Skin of body (tissue), 3 donors: ENCODE measurements around the gene CRX. TPM values are rescaled to one million over a fixed set of nuclear protein-coding genes. Genes with fewer than 3 reads are reported as not detected.
"Not testable (repeated sequence)": the region's sequence is repeated elsewhere in the genome, so short reads cannot be mapped to it uniquely, and the experiment has no call there.

Experiments
- DNase-seq: peaks from one replicate; lab custom pipeline; 2025; lab: John Stamatoyannopoulos, UW
- small RNA-seq: library from RNA; depleted of rRNA; stranded (forward); fragments of <200 nt; gene quantifications from one replicate; pipeline ENCODE3, GENCODE V24; 2014; ENCODE audit warnings: low replicate concordance
- total RNA-seq: library from RNA; depleted of rRNA; stranded (reverse); fragments of >200 nt; gene quantifications from one replicate; pipeline ENCODE4 v1.2.3, GENCODE V29; 2014

The CRX gene
- total RNA-seq, 1 donor from 2014 or later = not detected

DNA sequence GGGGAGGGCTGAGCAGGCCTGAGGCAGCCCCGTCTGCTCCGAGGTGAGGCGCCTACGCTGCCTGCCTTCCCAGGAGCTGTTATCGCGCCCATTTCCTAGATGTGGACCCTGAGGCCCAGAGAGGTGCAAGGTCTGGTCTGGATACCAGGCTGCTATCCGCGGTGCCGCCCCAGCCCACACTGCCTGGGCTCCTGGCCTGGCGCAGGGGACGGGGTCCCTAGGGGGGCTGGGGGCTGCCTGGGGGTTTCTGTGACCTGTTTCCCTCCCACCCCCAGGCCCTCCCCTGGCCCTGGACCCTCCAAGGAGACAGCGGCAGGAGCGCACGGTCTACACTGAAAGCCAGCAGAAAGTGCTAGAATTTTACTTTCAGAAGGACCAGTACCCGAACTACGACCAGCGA, 38.1 kb downstream of the CRX start:
- not testable (repeated sequence) for DNase-seq

- no peak for DNase-seq
Measured at GRCh38 chr19:47860602-47861297, 39.0 kb downstream of the CRX start.

GRCh38 chr19:47861630-47862029, 39.9 kb downstream of the CRX start:
- no peak for DNase-seq

DNA sequence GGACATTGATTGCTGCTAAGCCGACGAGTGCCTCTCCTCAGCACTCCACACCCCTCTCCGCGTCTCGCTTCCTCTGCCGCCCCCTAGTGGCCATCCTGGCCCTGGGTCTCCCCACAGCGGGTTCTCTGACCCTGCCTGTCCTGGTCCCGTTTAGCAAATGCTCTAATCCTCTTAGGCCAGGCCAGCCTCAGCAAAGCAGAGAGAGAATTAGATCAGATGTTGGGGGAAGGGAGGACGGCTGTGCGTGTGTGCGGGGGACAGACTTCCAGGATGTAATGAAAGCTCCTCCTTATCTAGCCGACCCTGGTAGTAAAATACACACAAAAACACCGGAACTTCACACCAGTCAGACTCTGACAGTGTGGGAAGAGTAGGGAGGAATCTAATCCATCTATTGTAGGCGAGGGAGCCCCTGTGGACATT, 41.8 kb downstream of the CRX start:
- peak; percentile 21 for DNase-seq

DNA sequence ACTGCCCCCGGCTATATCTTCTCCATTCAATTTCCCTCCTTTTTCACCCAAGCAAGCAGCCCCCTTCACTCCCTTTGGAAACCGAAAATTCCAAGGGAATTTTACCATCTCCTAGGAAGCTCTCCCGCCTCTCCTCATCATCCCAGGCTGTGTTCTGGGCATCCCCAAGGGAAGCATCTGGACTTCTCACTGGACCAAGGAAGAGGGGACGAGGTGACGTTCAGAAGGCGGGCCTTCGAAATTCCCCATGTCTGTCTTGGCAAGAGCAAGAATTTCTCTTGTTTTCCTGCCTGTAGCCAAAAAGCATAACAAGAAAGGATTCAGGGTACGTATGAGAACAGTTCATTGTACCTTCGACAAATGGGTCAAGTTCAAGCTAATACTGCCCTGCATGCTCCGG, 43.4 kb downstream of the CRX start:
- no peak for DNase-seq

DNA sequence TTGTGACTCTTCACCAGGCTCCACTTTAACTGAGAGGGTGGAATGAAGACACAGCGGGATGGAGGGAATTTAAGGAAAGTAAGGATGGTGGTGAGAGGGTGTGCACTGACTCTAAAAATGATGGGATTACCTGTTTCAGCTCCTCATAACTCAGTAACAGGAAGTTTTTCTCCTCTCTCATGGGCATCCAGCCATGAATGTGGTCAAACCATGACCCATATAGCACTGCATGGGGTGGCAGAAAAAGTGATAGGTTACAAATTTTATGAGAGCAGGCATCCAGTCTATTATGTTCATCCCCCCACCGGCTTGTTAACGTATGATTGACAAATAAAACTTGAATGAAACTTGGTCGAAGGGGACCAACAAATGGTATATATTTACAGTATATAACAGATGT, 57.2 kb downstream of the CRX start:
- DNase-seq = no peak

GRCh38 chr19:47879385-47879784, 57.6 kb downstream of the CRX start:
- DNase-seq = not testable (repeated sequence)

DNA sequence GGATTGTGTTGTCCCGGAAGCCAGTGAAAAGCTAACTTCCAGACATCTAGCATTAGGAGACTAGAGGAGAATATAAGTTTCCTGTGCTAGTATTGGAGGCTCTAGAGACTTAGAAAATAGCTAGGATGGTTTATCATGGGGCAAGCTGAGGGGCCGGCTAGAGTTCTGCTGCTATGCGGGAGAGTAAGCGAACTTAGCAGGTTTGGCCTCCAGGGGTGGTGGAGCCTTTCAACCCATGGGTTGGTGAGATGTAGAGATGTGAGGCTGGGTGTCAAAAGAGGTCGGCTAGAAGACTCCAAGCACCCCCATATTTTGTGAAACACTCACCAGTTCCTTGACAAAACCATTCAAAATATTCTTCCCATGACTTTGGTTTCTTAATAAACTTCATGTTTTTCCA, 60.0 kb downstream of the CRX start:
- DNase-seq = no peak

GRCh38 chr19:47882890-47883289, 61.2 kb downstream of the CRX start:
- no peak for DNase-seq

DNA sequence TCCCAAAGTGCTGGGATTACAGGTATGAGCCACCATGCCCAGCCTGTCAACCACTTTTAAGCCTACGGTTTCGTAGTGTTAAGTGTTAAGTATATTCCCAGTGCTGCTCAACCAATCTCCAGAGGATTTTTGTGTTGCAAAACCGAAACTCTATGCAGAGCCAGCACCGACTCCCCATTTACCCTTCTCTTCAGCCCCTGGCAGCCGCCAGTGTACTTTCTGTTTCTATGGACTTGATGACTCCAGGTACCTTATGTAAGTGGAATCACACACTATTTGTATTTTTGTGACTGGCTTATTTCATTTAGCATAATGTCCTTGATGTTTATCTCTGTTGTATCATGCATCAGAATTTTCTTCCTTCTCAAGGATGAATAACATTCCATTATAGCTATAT, 63.3 kb downstream of the CRX start:
- DNase-seq = no peak

DNA sequence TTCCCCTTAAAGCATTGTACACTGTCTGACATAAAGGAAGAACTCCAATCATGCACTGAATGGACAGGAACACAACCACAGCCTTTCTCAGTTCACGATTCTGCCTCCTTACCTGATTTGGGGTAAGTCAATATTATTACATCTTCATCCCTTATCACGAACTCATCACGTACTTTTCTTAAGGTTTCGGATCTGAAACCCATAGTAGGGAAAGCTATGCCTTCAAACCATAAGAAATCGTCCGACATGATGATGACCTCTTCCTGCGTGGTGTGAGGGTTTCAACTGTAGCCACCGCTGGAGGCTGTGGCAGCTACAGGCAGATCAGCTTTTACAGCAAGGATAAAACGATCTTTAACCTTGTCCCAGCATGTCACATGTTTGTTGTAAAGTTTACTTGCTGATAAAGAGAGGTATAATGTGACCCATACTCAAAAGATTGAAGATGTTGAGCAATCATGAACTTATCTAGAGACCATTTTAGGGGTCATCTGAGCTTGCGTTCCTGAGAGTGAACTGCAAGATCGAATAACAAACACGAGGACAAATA, 64.3 kb downstream of the CRX start, which contains the start of gene SULT2A1:
SULT2A1 (minus strand) TSS at position 306 of the 550 bp plus-strand sequence; CDS start at position 248, 58 bp downstream.
- DNase-seq = no peak

DNA sequence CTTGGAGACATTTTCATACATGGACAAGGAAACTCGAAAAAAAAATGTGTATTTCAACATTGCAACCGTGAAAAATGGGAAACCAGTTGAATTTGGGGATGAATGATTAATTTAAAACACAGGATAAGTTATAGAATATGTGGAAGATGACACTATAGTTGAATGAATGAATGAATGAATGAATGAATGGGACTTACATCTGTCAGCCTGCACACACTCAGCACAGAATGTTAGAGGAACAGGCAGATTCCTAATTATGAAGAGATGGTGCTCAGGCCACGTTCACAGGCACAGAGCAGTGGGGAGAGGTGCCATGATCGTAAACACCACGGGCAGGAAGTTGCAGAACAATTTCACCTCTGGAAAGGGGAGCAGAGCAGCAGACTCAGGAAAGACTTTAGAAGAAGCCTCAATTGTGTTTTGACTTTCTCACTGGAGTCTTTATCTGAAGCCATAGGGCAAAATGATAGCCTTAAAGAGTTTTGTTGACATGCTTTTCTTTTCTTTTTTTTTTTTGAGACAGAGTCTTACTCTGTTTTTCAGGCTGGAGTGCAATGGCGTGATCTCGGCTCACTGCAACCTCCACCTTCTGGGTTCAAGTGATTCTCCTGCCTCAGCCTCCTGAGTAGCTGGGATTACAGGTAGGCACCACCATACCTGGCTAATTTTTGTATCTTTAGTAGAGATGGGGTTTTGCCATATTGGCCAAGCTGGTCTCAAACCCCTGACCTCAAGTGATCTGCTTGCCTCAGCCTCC, 69.3 kb downstream of the CRX start:
- no peak for DNase-seq

DNA sequence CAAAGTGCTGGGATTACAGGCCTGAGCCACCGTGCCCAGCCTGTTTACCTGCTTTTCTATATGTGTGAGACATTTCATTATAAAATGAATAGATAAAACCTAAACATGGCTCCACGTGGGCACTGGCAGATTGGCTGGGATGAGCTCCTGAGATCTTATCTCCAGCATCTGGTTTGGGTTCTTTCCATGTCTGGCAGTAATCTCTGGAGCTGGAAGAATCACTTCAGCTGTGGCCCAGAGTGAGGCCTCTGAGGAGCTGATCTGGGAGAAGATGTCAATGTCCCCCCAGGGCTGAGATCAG, 69.8 kb downstream of the CRX start:
- DNase-seq = no peak

- DNase-seq = no peak
Measured at GRCh38 chr19:47891923-47892666, 70.4 kb downstream of the CRX start.

Small RNAs within 50 kb of the gene (small RNA-seq; reads per million reads assigned to genes)
- gene AC008745.1 = not detected

Other genes with a start within 250 kb of the CRX start
- 0.10 TPM for gene ZNF541, start 248.8 kb upstream of the CRX start, total RNA-seq
- 3.9 TPM for gene BICRA, start 212.8 kb upstream of the CRX start, total RNA-seq
- 63.9 TPM for gene EHD2, start 108.5 kb upstream of the CRX start, total RNA-seq
- 103 TPM for gene NOP53, start 76.4 kb upstream of the CRX start, total RNA-seq
- gene SELENOW, start 43.2 kb upstream of the CRX start, total RNA-seq = 169 TPM
- gene TPRX1, start 17.4 kb upstream of the CRX start, total RNA-seq = not detected
- gene TPRX2, start 37.3 kb downstream of the CRX start, total RNA-seq = not detected
- gene SULT2A1, start 64.4 kb downstream of the CRX start, total RNA-seq = not detected
- gene BSPH1, start 170.2 kb downstream of the CRX start, total RNA-seq = not detected
- gene ELSPBP1, start 172.7 kb downstream of the CRX start, total RNA-seq = not detected
- not detected for gene CABP5, start 222.1 kb downstream of the CRX start, total RNA-seq